Thoracic aorta (tissue), 2 donors: ENCODE results near the gene BTBD3. TPM values are rescaled to one million over a fixed set of nuclear protein-coding genes. Genes with fewer than 3 reads are reported as not detected.

Experiments
- ATAC-seq: fragments of 150-250 bp; one replicate; pipeline ENCODE4 v1.8.0; 2017; ENCODE audit warnings: low read depth; ENCODE audit not compliant: insufficient number of reproducible peaks, low FRiP score
- DNase-seq: peaks from one replicate; pipeline ENCODE4 v3.0.0-alpha.2; 2020; ENCODE audit warnings: low spot score
- H3K27ac ChIP-seq, 2 donors: fragments of 200-600 bp; sonication (generic); 1 replicate in 1 of 2; 2 replicates in 1 of 2; pipeline ENCODE4 v1.5.1; 2016; ENCODE audit warnings: mild to moderate bottlenecking in 2 of 2, moderate library complexity in 2 of 2
- H3K27me3 ChIP-seq: fragments of 200-600 bp; sonication (generic); replicated peaks from 2 replicates; pipeline ENCODE4 v1.6.0; 2016; ENCODE audit warnings: mild to moderate bottlenecking; ENCODE audit not compliant: insufficient read depth
- H3K36me3 ChIP-seq: fragments of 200-600 bp; sonication (generic); one replicate; pipeline ENCODE4 v1.5.1; 2016
- H3K4me1 ChIP-seq, 2 donors: fragments of 200-600 bp; sonication (generic); 1 replicate in 1 of 2; 2 replicates in 1 of 2; pipeline versions ENCODE4 v1.5.1 to v1.6.0; 2016; ENCODE audit warnings: low read depth in 2 of 2, mild to moderate bottlenecking in 1 of 2; ENCODE audit not compliant: control insufficient read depth in 1 of 2
- H3K4me3 ChIP-seq: fragments of 200-600 bp; sonication (generic); 2 replicates; pipeline ENCODE4 v1.5.1; 2016; ENCODE audit warnings: mild to moderate bottlenecking
- H3K9me3 ChIP-seq: fragments of 200-600 bp; sonication (generic); 2 replicates; pipeline ENCODE4 v1.5.1; 2016
- CTCF ChIP-seq: fragments of 200-600 bp; sonication (generic); IDR thresholded peaks from one replicate; pipeline ENCODE4 v1.5.1; 2019; ENCODE audit warnings: antibody characterized with exemption
- total RNA-seq, 2 donors: library from RNA; depleted of rRNA; stranded (reverse); fragments of >200 nt; gene quantifications; one replicate each; pipeline versions ENCODE4 v1.1.0 to v1.2.3, GENCODE V29; 2016

BTBD3 gene
- total RNA-seq, 2 donors from 2014 or later = 12.3 to 43.8 TPM

DNA sequence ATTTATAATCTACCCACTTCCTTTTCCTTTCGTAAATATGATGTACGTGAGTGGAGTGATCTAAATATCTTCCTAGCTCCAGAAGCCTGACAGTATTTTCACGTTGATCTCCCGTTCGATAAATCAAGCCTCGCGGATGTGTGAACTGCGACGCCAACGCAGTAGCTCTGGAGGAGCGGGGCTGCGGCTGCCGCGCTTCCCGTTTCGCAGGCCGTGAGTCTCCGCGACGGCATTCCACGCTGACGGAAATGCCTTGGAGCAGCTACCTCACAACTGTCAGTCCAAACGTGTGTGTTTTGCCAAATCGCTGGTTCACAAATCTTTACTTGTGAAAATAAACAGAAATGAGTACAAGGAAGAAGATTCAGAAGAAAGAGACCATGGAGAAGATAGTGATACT is 41.2 kb downstream of the BTBD3 start:
- no peaks in the 10 kb centered on the region for H3K27me3 ChIP-seq
- no peaks in the 10 kb centered on the region for H3K4me1 ChIP-seq
- DNase-seq (no peak), ATAC-seq (no peak)
- H3K27ac ChIP-seq = no peak overlapping the region
- peak overlapping the region; percentile 23 for H3K4me3 ChIP-seq
- no peak for TF ChIP-seq CTCF
- H3K9me3 ChIP-seq = no peaks in the 10 kb centered on the region
- no peaks in the 10 kb centered on the region for H3K36me3 ChIP-seq

DNA sequence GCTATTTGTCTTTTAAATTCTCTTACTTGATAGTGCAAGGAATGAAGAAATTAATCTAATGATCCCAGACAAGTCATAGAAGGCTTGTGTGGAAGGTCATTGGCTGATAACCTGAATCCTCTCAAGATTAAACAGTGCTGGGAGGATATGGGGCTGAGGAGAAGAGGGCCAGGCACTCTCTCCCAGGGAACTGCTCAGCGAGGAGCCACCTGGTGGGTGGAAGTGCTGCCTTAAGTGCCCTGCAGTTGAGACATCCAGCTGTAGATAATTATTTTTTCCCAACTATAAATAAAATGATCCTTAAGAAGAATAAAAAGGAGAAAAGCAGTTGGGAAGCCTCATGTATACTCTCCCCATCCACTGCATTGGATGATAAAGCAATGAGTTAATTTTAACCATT is 47.9 kb downstream of the BTBD3 start:
- DNase-seq = no peak
- no peak for ATAC-seq
- Histone ChIP-seq H3K27ac (no peak overlapping the region), H3K36me3 (no peaks in the 10 kb centered on the region), H3K27me3 (no peaks in the 10 kb centered on the region), H3K4me3 (no peak overlapping the region), H3K4me1 (no peaks in the 10 kb centered on the region), H3K9me3 (no peaks in the 10 kb centered on the region)
- no peak for TF ChIP-seq CTCF

GRCh38 chr20:11966186-11966585 is 48.5 kb downstream of the BTBD3 start:
- no peak for TF ChIP-seq CTCF
- H3K4me1 ChIP-seq = no peaks in the 10 kb centered on the region
- no peaks in the 10 kb centered on the region for H3K36me3 ChIP-seq
- no peak overlapping the region for H3K27ac ChIP-seq
- no peaks in the 10 kb centered on the region for H3K27me3 ChIP-seq
- ATAC-seq (no peak), DNase-seq (no peak)
- H3K9me3 ChIP-seq = no peaks in the 10 kb centered on the region
- H3K4me3 ChIP-seq = no peak overlapping the region

- no peak overlapping the region for H3K27ac ChIP-seq
- H3K27me3 ChIP-seq = no peaks in the 10 kb centered on the region
- DNase-seq = no peak
- ATAC-seq = no peak
- no peak for TF ChIP-seq CTCF
- no peak overlapping the region for H3K4me3 ChIP-seq
- H3K9me3 ChIP-seq = no peaks in the 10 kb centered on the region
- no peaks in the 10 kb centered on the region for H3K36me3 ChIP-seq
- no peaks in the 10 kb centered on the region for H3K4me1 ChIP-seq
Observed at GRCh38 chr20:11970243-11970836, 52.6 kb downstream of the BTBD3 start.

- H3K4me3 ChIP-seq = no peak overlapping the region
- TF ChIP-seq CTCF = no peak
- no peaks in the 10 kb centered on the region for H3K36me3 ChIP-seq
- no peaks in the 10 kb centered on the region for H3K4me1 ChIP-seq
- peaks cover 3% of the 10 kb centered on the region for H3K9me3 ChIP-seq
- ATAC-seq (no peak), DNase-seq (no peak)
- no peak overlapping the region for H3K27ac ChIP-seq
- H3K27me3 ChIP-seq = no peaks in the 10 kb centered on the region
Observed at GRCh38 chr20:11972478-11972877, 54.8 kb downstream of the BTBD3 start.
